HepG2 (cell line): ENCODE data around the gene PPP1CA. TPM values are rescaled to one million over a fixed set of nuclear protein-coding genes. Genes with fewer than 3 reads are reported as not detected.

Source experiments
- BRCA1 ChIP-seq: sonication (generic); formaldehyde crosslinking; IDR thresholded peaks from 2 replicates; pipeline ENCODE4 v1.4.0; 2020; ENCODE audit warnings: missing genetic modification reagents
- DNMT1 ChIP-seq: sonication (generic); formaldehyde crosslinking; IDR thresholded peaks from 2 replicates; pipeline ENCODE4 v1.5.1; 2020; ENCODE audit warnings: mild to moderate bottlenecking, missing genetic modification reagents
- ESRRA ChIP-seq: sonication (generic); formaldehyde crosslinking; IDR thresholded peaks from 2 replicates; pipeline ENCODE4 v1.5.1; 2020; ENCODE audit warnings: mild to moderate bottlenecking, low read depth, missing genetic modification reagents
- KDM1A ChIP-seq: IDR thresholded peaks from 2 replicates; pipeline ENCODE4 v1.6.1; 2016; ENCODE audit warnings: missing compliant biosample characterization
- MIER2 ChIP-seq: IDR thresholded peaks from 2 replicates; pipeline ENCODE4 v1.6.1; 2016; ENCODE audit warnings: missing biosample characterization, missing genetic modification reagents
- MLLT10 ChIP-seq: sonication (generic); formaldehyde crosslinking; IDR thresholded peaks from 2 replicates; pipeline ENCODE4 v1.4.0; 2020; ENCODE audit warnings: missing genetic modification reagents
- NFIC ChIP-seq: IDR thresholded peaks from 2 replicates; pipeline ENCODE4 v1.6.1; 2012; ENCODE audit warnings: mild to moderate bottlenecking, low read length, inconsistent platforms
- NR2F1 ChIP-seq, 2 experiments: fragments of 450-650 bp in 1 of 2; formaldehyde crosslinking in 1 of 2; IDR thresholded peaks; 2 replicates each; pipeline versions ENCODE4 v1.5.0 to v1.6.1; 2016 to 2020; ENCODE audit warnings: mild to moderate bottlenecking in 1 of 2, missing compliant biosample characterization in 1 of 2, missing genetic modification reagents in 1 of 2, moderate library complexity in 1 of 2
- NR3C1 ChIP-seq: sonication (generic); formaldehyde crosslinking; IDR thresholded peaks from 2 replicates; pipeline ENCODE4 v1.4.0; 2020; ENCODE audit warnings: missing genetic modification reagents
- PHF8 ChIP-seq: sonication (generic); formaldehyde crosslinking; IDR thresholded peaks from 2 replicates; pipeline ENCODE4 v1.5.0; 2020; ENCODE audit warnings: missing genetic modification reagents
- PITX1 ChIP-seq: sonication (generic); formaldehyde crosslinking; IDR thresholded peaks from 2 replicates; pipeline ENCODE4 v1.5.1; 2020; ENCODE audit warnings: mild to moderate bottlenecking, missing genetic modification reagents
- SUZ12 ChIP-seq: fragments of 150-350 bp; IDR thresholded peaks from 2 replicates; pipeline ENCODE4 v1.6.1; 2014; ENCODE audit warnings: low read depth, low read length
- TSC22D2 ChIP-seq: sonication (generic); formaldehyde crosslinking; IDR thresholded peaks from 2 replicates; pipeline ENCODE4 v1.5.1; 2020; ENCODE audit warnings: missing genetic modification reagents, mild to moderate bottlenecking, borderline replicate concordance
- XRCC5 ChIP-seq: fragments of 200-400 bp; formaldehyde crosslinking; optimal IDR thresholded peaks from 2 replicates; pipeline ENCODE3; 2017; ENCODE audit warnings: mild to moderate bottlenecking, low read length
- ZMYM4 ChIP-seq: sonication (generic); formaldehyde crosslinking; IDR thresholded peaks from 2 replicates; pipeline ENCODE4 v1.8.1; 2023; ENCODE audit warnings: mild to moderate bottlenecking, missing genetic modification reagents
- ZNF460 ChIP-seq: sonication (generic); formaldehyde crosslinking; IDR thresholded peaks from 2 replicates; pipeline ENCODE4 v1.5.1; 2020; ENCODE audit warnings: missing genetic modification reagents, mild to moderate bottlenecking, borderline replicate concordance
- ZNF616 ChIP-seq: sonication (generic); formaldehyde crosslinking; IDR thresholded peaks from 2 replicates; pipeline ENCODE4 v1.5.0; 2020; ENCODE audit warnings: low read depth, mild to moderate bottlenecking, missing genetic modification reagents
- ZNF670 ChIP-seq: sonication (generic); formaldehyde crosslinking; IDR thresholded peaks from 2 replicates; pipeline ENCODE4 v1.8.0; 2022; ENCODE audit warnings: mild to moderate bottlenecking, missing genetic modification reagents, borderline replicate concordance
- ZNF703 ChIP-seq: sonication (generic); formaldehyde crosslinking; IDR thresholded peaks from 2 replicates; pipeline ENCODE4 v1.5.1; 2020; ENCODE audit warnings: missing genetic modification reagents, mild to moderate bottlenecking, moderate library complexity, borderline replicate concordance
- polyA plus RNA-seq, 8 experiments: library from polyadenylated mRNA; depleted of rRNA in 3 of 8; stranded (reverse) in 7 of 8; unstranded in 1 of 8; fragments of >200 nt; fragmentation: Illumina TruSeq in 4 of 8; extraction: Trizol in 4 of 8; gene quantifications; 2 replicates each; pipeline versions ENCODE4 v1.2.1 to v1.2.3, GENCODE V29; 2011 to 2016; ENCODE audit warnings: low read depth in 4 of 8, missing spikeins in 1 of 8, mixed read lengths in 1 of 8; ENCODE audit not compliant: insufficient read depth in 1 of 8
- total RNA-seq, 5 experiments: library from RNA; depleted of rRNA; stranded (reverse); fragments of >200 nt; fragmentation: Illumina TruSeq; extraction: Trizol; gene quantifications; 2 replicates each; pipeline ENCODE4 v1.2.3, GENCODE V29; 2016; ENCODE audit warnings: low read depth in 1 of 5
- TF ChIP-seq, protein P1 (sequence below): sonication (generic); formaldehyde crosslinking; IDR thresholded peaks from 2 replicates; pipeline ENCODE4 v1.4.0; 2020; ENCODE audit warnings: missing genetic modification reagents
- TF ChIP-seq, protein P2 (sequence below): sonication (generic); formaldehyde crosslinking; IDR thresholded peaks from 2 replicates; pipeline ENCODE4 v1.5.0; 2020; ENCODE audit warnings: missing genetic modification reagents
- TF ChIP-seq, protein P3 (sequence below): IDR thresholded peaks from 2 replicates; pipeline ENCODE4 v1.6.1; 2016

PPP1CA gene
- total and polyA plus RNA-seq, 2 of the 13 experiments (the other 11 are each of a cell fraction or from before 2014, with no cell fraction given): 149 to 170 TPM

DNA sequence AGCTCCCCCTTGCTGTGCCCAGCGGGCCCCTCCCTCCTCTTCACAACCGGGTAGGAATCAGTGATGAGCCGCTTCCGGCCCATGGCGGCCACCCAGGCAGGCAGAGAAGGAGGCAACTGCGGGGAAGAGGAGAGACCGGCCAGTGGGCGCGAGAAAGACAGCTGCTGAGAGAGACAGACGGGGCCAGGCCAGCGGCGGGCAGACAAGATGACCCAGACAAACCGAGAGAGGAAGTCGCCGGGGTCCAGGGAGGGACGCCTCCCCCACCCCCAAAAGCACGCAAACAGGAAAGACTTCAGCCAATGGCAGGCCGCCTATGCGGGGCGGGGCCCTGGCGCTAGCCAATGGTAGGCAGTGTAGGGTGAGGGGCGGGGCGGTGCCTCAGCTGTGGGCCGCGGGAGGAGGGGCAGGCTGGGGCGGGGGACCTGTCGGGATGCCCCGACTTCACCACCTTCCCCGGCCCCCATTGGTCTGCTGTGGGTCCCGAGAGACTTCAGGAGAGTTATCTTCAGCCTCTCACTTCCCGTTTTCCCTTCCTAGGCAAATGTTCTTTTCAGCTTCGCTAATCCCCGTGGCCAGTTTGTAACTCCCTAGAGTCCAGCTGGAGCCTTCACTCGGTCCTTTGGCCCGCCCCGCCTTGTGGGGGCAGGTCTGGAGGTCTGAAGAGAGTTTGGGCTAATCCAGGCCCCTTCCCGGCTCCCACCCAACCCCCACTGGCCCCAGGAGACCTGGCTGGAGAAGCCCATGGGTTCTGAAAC lies 48.2 kb downstream of the PPP1CA start, which contains the start of gene POLD4 (continued):
- TF ChIP-seq, protein P1, sequence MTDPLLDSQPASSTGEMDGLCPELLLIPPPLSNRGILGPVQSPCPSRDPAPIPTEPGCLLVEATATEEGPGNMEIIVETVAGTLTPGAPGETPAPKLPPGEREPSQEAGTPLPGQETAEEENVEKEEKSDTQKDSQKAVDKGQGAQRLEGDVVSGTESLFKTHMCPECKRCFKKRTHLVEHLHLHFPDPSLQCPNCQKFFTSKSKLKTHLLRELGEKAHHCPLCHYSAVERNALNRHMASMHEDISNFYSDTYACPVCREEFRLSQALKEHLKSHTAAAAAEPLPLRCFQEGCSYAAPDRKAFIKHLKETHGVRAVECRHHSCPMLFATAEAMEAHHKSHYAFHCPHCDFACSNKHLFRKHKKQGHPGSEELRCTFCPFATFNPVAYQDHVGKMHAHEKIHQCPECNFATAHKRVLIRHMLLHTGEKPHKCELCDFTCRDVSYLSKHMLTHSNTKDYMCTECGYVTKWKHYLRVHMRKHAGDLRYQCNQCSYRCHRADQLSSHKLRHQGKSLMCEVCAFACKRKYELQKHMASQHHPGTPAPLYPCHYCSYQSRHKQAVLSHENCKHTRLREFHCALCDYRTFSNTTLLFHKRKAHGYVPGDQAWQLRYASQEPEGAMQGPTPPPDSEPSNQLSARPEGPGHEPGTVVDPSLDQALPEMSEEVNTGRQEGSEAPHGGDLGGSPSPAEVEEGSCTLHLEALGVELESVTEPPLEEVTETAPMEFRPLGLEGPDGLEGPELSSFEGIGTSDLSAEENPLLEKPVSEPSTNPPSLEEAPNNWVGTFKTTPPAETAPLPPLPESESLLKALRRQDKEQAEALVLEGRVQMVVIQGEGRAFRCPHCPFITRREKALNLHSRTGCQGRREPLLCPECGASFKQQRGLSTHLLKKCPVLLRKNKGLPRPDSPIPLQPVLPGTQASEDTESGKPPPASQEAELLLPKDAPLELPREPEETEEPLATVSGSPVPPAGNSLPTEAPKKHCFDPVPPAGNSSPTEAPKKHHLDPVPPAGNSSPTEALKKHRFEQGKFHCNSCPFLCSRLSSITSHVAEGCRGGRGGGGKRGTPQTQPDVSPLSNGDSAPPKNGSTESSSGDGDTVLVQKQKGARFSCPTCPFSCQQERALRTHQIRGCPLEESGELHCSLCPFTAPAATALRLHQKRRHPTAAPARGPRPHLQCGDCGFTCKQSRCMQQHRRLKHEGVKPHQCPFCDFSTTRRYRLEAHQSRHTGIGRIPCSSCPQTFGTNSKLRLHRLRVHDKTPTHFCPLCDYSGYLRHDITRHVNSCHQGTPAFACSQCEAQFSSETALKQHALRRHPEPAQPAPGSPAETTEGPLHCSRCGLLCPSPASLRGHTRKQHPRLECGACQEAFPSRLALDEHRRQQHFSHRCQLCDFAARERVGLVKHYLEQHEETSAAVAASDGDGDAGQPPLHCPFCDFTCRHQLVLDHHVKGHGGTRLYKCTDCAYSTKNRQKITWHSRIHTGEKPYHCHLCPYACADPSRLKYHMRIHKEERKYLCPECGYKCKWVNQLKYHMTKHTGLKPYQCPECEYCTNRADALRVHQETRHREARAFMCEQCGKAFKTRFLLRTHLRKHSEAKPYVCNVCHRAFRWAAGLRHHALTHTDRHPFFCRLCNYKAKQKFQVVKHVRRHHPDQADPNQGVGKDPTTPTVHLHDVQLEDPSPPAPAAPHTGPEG (CRISPR knock-in tag): 0 out of 2 replicates have a peak, but pooled peaks have one; percentile 43
- TF ChIP-seq ESRRA (CRISPR knock-in tag) (no peak), TSC22D2 (CRISPR knock-in tag) (no peak), MLLT10 (CRISPR knock-in tag) (no peak), PHF8 (peak; percentile 87), NR3C1 (no peak), BRCA1 (no peak), PITX1 (0 out of 2 replicates have a peak, but pooled peaks have one; percentile 59), NFIC (no peak), ZNF670 (CRISPR knock-in tag) (no peak), ZNF460 (CRISPR knock-in tag) (no peak), ZNF703 (CRISPR knock-in tag) (no peak), DNMT1 (CRISPR knock-in tag) (no peak), NR2F1 (CRISPR knock-in tag; IDR thresholded peaks at IDR 0.05) (no peak), MIER2 (no peak), ZNF616 (CRISPR knock-in tag) (no peak), SUZ12 (no peak), XRCC5 (no peak), ZMYM4 (CRISPR knock-in tag) (no peak; the same call in 1 of the 2 replicates), KDM1A (CRISPR knock-in tag) (no peak)
- TF ChIP-seq, protein P2, sequence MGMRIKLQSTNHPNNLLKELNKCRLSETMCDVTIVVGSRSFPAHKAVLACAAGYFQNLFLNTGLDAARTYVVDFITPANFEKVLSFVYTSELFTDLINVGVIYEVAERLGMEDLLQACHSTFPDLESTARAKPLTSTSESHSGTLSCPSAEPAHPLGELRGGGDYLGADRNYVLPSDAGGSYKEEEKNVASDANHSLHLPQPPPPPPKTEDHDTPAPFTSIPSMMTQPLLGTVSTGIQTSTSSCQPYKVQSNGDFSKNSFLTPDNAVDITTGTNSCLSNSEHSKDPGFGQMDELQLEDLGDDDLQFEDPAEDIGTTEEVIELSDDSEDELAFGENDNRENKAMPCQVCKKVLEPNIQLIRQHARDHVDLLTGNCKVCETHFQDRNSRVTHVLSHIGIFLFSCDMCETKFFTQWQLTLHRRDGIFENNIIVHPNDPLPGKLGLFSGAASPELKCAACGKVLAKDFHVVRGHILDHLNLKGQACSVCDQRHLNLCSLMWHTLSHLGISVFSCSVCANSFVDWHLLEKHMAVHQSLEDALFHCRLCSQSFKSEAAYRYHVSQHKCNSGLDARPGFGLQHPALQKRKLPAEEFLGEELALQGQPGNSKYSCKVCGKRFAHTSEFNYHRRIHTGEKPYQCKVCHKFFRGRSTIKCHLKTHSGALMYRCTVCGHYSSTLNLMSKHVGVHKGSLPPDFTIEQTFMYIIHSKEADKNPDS (CRISPR knock-in tag): 0 out of 2 replicates have a peak, but pooled peaks have one; percentile 29
- TF ChIP-seq, protein P3, sequence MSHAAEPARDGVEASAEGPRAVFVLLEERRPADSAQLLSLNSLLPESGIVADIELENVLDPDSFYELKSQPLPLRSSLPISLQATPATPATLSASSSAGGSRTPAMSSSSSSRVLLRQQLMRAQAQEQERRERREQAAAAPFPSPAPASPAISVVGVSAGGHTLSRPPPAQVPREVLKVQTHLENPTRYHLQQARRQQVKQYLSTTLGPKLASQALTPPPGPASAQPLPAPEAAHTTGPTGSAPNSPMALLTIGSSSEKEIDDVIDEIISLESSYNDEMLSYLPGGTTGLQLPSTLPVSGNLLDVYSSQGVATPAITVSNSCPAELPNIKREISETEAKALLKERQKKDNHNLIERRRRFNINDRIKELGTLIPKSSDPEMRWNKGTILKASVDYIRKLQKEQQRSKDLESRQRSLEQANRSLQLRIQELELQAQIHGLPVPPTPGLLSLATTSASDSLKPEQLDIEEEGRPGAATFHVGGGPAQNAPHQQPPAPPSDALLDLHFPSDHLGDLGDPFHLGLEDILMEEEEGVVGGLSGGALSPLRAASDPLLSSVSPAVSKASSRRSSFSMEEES (CRISPR knock-in tag): no peak
